ES-I3 (cell line): ENCODE results near the gene EGLN2.
A peak's percentile ranks its signal among the peaks of the same experiment; 100 is the strongest.

Source experiments
- H3K36me3 ChIP-seq: 2 replicates; pipeline ENCODE4 v1.6.1; 2013; ENCODE audit warnings: mild to moderate bottlenecking, low read length, control low read depth, moderate library complexity; ENCODE audit not compliant: insufficient read depth
- H3K4me1 ChIP-seq: 2 replicates; pipeline ENCODE4 v1.6.1; 2013; ENCODE audit warnings: mild to moderate bottlenecking, control low read depth, low read length; ENCODE audit not compliant: insufficient read depth
- H3K9ac ChIP-seq: 2 replicates; pipeline ENCODE4 v1.6.1; 2013; ENCODE audit warnings: low read depth, mild to moderate bottlenecking, low read length, moderate library complexity
- H3K9me3 ChIP-seq: 2 replicates; pipeline ENCODE4 v1.6.1; 2013; ENCODE audit warnings: mild to moderate bottlenecking, low read length, moderate library complexity; ENCODE audit not compliant: control insufficient read depth, insufficient read depth

The EGLN2 gene

GRCh38 chr19:40785526-40785925, 13.5 kb upstream of the EGLN2 start:
- Histone ChIP-seq H3K36me3 (no peaks in the 10 kb centered on the region), H3K9ac (no peak overlapping the region), H3K4me1 (no peaks in the 10 kb centered on the region), H3K9me3 (no peaks in the 10 kb centered on the region)

DNA sequence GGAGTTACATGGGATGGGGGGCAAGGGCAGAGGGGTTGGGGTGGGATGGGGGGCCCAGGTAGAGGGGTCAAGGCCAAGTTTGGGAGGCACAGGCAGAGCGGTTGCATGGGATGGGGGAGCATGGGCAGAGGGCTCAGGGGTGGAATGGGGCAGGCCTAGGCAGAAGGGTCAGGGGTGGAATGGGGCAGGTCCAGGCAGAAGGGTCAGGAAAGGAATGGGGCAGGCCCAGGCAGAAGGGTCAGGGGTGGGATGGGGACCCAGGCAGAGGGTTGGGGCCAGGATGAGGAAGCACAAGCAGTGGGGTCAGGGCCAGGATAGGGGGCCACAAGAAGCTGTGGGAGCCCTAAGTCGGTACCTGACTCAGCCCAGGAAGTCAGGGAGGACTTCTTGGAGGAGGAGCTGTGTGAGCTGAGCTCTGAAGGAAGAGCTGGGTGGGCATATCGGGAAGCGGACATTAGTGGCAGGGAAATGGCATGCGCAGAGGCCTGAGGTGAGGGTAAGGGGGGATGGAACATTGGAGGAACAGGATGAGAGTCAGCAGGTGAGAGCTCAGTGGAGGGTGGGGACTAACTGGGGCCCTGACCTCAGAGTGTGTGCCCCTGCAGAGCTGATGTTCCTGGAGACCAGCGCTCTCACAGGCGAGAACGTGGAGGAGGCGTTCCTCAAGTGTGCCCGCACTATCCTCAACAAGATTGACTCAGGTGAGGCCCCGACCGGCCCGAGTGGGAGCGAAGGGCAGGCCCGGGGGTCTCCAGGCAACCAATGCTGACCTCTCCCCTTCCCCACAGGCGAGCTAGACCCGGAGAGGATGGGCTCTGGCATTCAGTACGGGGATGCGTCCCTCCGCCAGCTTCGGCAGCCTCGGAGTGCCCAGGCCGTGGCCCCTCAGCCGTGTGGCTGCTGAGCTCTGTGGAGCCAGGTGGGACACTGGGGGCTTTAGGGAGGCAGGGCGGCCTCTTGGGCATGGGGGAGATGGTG, 12.6 kb upstream of the EGLN2 start:
- no peak overlapping the region for H3K9ac ChIP-seq
- H3K36me3 ChIP-seq, result no peaks in the 10 kb centered on the region
- no peaks in the 10 kb centered on the region for H3K4me1 ChIP-seq
- H3K9me3 ChIP-seq, result no peaks in the 10 kb centered on the region

DNA sequence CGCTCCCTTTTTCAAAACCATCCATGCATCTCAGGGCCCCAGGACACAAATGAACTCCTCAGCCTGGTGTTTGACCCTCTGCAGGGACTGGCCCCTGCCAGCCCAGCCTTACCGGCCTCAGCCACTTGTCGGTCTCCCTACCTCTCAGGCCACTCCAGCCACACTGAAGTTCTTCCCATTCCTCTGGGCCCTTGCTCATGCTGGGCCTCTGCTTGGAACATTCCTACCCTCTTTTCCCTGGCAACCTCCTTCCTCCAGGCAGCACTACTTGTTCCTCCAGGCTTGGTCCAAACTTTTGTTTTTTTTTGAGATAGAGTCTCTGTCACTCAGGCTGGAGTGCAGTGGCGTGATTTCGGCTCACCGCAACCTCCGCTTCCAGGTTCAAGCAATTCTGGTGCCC, 7.6 kb upstream of the EGLN2 start:
- no peaks in the 10 kb centered on the region for H3K4me1 ChIP-seq
- no peaks in the 10 kb centered on the region for H3K36me3 ChIP-seq
- H3K9me3 ChIP-seq, result no peaks in the 10 kb centered on the region
- H3K9ac ChIP-seq, result no peak overlapping the region

GRCh38 chr19:40791996-40792395, 7.0 kb upstream of the EGLN2 start:
- no peaks in the 10 kb centered on the region for H3K36me3 ChIP-seq
- H3K9me3 ChIP-seq, result no peaks in the 10 kb centered on the region
- no peak overlapping the region for H3K9ac ChIP-seq
- no peaks in the 10 kb centered on the region for H3K4me1 ChIP-seq

DNA sequence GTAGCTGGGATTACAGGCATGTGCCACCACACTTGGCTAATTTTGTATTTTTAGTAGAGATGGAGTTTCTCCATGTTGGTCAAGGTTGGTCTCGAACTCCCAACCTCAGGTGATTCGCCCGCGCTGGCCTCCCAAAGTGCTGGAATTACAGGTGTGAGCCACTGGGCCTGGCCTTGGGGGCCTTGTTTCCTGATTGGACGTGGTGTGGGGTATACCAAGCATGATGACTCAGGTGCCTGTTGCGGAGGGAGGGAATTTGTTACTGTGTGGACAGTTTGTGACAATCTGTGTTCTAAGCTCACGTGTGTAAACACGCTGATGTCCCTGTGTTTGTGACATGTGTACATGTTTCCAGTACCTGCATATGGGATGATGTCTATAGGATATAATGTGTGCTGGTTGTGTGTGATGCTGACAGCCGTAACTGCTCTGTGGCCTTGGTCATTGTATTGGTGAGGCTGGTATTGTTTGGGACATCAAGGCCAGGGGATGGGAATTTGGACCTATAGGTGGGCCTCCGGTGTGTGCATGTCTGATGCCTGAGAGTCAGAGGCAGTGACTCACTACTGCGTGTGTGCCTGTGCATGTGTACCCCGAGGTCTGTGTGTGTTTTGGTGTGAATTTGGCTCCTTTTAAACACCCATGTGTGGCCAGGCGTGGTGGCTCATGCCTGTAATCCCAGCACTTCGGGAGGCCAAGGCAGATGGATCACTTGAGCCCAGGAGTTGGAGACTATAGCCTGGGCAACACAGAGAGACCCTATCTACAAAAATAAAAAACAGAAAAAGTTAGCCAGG, 1.6 kb upstream of the EGLN2 start:
- Histone ChIP-seq H3K9me3 (no peaks in the 10 kb centered on the region), H3K4me1 (peaks cover under 1% of the 10 kb centered on the region; the same call in 1 of the 2 replicates), H3K9ac (no peak overlapping the region)

DNA sequence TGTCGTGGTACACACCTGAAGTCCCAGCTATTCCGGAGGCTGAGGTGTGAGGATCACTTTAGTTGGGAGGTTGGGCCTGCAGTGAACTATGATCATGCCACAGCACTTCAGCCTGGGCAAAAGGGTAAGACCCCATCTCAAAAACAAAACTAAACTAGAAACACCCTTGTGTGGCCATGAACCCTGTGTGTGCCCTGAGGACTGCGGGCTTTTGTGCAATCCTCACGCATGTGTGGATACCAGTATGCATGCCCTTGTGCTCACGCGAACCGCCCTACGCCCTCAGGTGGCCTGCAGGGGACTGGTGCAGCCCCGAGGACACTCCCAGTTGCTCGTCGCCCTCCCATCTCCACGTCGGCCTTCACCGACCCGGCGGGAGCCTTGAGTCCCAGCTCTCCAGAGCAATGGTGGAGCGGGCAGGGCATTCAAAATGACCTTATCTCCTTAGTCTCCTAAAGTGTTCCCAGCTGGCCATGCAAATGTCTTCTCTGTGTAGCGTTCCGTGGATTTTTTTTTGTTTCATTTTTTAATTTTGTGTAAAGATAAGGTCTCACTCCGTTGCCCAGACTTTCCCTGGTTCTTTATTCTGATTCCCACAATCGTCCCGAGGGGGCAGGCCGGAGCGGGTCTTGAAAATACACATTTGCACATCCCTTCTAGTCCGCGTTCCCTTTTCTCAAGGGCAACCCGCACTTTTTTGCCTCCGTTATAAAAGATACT, 868 bp upstream of the EGLN2 start:
- H3K9me3 ChIP-seq, result no peaks in the 10 kb centered on the region
- no peaks in the 10 kb centered on the region; the same call in 1 of the 2 replicates for H3K36me3 ChIP-seq
- H3K9ac ChIP-seq, result peak overlapping the region; percentile 86
- H3K4me1 ChIP-seq, result peaks cover 8% of the 10 kb centered on the region; the same call in 1 of the 2 replicates

More for the DNA sequence above, 1.6 kb upstream of the EGLN2 start:
- H3K36me3 ChIP-seq, result no peaks in the 10 kb centered on the region; the same call in 1 of the 2 replicates

DNA sequence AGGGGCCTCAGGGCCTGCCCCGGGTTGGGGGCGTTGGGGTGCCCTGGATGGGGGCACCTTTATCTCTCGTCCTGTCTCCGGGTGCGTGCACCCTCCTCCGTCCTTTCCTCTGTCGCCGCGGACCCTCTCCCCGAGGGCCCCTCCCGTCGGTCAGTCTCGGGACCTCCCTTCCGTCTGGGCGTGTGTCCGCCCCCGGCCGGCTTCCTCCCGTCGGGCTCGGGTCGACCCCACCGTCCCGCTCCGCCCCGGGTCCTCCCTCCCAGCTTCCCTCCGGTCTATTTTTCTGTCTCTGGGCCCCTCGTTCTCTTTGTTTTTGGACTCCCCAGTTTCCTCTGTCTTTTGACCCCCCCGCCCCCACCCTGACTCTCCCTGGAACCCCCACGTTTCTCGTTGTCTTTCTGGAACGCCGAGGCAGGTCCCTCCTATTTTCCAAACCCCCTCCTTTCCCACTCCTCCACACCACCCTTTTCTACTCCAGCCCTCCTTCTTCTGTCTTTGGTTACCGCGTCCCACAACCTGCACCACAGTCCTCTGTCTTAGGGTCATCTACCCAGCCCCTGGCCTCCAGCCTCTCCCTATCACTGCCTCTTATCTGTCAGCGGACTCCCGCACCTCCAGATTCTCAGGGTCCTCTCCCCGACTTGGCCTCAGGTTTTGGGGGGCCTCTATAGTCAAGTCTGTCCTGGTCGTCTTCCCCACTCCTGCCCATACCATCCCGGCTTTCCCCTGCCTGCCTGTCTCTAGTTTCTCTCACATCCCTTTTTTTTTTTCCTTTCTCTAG, 757 bp downstream of the EGLN2 start:
- peaks cover 19% of the 10 kb centered on the region; the same call in 1 of the 2 replicates for H3K4me1 ChIP-seq
- no peaks in the 10 kb centered on the region for H3K9me3 ChIP-seq
- H3K36me3 ChIP-seq, result no peaks in the 10 kb centered on the region; the same call in 1 of the 2 replicates
- peak overlapping the region; percentile 81 for H3K9ac ChIP-seq

GRCh38 chr19:40800339-40800996, 1.5 kb downstream of the EGLN2 start:
- Histone ChIP-seq H3K4me1 (peaks cover 19% of the 10 kb centered on the region; the same call in 1 of the 2 replicates), H3K9ac (peak overlapping the region; percentile 81), H3K36me3 (no peaks in the 10 kb centered on the region; the same call in 1 of the 2 replicates)

GRCh38 chr19:40800997-40801377, 2.0 kb downstream of the EGLN2 start:
- H3K9me3 ChIP-seq, result no peaks in the 10 kb centered on the region
- H3K9ac ChIP-seq, result no peak overlapping the region
- no peaks in the 10 kb centered on the region; the same call in 1 of the 2 replicates for H3K36me3 ChIP-seq
- peaks cover 24% of the 10 kb centered on the region for H3K4me1 ChIP-seq

More at GRCh38 chr19:40800339-40800996, 1.5 kb downstream of the EGLN2 start:
- no peaks in the 10 kb centered on the region for H3K9me3 ChIP-seq

GRCh38 chr19:40801426-40802299, 2.7 kb downstream of the EGLN2 start:
- H3K4me1 ChIP-seq, result peaks cover 25% of the 10 kb centered on the region
- H3K36me3 ChIP-seq, result no peaks in the 10 kb centered on the region; the same call in 1 of the 2 replicates
- no peaks in the 10 kb centered on the region for H3K9me3 ChIP-seq
- no peak overlapping the region for H3K9ac ChIP-seq

DNA sequence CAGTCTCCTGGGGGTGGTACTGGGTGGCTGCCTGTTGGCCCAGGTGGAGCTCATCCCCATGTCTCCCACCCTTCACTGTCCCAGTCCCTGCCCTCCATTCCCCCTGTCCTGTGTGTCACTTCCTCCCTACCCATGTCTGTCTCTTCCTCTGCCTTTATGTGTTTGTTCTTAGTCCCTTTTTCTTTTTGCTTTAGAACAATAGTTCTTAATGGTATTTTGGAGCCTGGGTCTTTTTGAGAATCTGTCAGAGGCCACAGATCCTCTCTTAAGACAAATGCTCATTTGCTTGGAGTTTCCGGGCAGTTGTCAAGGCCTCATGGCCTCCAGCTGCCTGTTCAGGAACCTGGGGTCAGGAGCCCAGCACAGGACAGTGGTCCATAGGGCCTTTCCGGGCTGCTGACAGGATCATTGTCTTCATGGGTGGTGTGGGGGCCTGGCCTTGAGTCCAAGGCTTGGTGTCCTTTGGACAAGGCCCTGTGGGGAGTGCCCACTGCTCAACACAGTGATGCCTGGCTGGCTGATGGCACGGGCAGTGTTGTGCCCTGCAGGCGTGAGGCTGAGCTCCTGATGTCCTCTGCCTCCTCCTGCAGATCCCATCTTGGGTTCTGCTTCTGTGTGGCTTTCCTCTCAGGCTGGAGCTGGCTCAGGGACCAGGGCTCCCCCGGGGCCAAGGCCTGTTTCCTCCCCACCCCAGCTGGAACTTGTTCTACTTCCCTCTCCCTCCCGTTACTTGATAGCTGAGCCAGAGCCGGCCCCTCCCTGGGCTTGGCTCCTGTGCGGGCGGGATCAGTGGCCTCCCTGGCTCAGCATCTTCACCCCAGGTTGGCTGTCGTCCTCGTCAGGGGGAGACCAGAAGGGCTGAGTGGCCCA, 3.5 kb downstream of the EGLN2 start:
- H3K4me1 ChIP-seq, result peaks cover 30% of the 10 kb centered on the region
- H3K9me3 ChIP-seq, result no peaks in the 10 kb centered on the region
- no peaks in the 10 kb centered on the region; the same call in 1 of the 2 replicates for H3K36me3 ChIP-seq
- no peak overlapping the region for H3K9ac ChIP-seq
